PC-9 (cell line): ENCODE results near the gene UTS2R.

Experiments used
- EZH2 ChIP-seq: fragments of 200-600 bp; sonication (generic); IDR thresholded peaks from 2 replicates; pipeline ENCODE4 v1.8.0; 2017; ENCODE audit warnings: antibody characterized with exemption, low read depth
- TF ChIP-seq, protein P1 (sequence below): fragments of 200-600 bp; sonication (generic); conservative IDR thresholded peaks from 2 replicates; pipeline ENCODE4 v1.6.1; 2017; ENCODE audit warnings: mixed run types, antibody characterized with exemption, mild to moderate bottlenecking, moderate library complexity

DNA sequence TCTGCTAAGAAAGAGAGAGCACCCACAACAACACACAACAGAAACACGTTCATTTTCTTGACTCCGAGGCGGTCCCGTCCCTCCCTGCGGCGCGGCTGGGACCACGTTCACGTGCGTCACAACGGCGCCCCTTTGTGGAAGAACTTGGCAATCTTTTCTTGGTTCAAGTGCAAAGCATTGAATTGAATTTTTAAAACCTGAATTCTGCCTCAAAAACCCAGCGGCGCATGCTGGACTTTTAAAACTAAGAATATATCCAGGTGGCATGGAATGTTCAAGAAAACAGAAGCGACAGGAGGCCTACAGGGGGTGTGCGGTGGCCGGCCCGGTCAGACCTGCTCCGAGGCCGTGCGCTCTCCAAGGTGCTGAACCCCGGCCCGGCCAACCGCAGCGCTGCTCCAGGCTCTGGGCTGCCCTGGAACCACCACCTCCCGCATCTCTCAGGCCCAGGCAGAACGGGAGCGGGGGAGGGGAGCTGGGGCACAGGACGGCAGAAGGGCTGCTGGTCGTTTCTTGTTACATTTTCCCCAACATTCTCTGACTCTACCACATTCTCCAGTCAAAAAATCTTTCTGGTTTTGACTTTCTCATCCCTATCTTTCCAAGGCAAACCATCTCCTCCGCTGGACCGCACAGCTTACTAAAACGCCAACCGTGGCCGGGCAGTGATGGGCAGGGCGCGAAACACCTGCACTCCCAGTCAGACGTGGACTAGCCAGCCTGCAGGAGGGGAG lies 43.1 kb downstream of the UTS2R start:
- TF ChIP-seq, protein P1, sequence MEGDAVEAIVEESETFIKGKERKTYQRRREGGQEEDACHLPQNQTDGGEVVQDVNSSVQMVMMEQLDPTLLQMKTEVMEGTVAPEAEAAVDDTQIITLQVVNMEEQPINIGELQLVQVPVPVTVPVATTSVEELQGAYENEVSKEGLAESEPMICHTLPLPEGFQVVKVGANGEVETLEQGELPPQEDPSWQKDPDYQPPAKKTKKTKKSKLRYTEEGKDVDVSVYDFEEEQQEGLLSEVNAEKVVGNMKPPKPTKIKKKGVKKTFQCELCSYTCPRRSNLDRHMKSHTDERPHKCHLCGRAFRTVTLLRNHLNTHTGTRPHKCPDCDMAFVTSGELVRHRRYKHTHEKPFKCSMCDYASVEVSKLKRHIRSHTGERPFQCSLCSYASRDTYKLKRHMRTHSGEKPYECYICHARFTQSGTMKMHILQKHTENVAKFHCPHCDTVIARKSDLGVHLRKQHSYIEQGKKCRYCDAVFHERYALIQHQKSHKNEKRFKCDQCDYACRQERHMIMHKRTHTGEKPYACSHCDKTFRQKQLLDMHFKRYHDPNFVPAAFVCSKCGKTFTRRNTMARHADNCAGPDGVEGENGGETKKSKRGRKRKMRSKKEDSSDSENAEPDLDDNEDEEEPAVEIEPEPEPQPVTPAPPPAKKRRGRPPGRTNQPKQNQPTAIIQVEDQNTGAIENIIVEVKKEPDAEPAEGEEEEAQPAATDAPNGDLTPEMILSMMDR = peak; percentile 53; the same call in 1 of the 2 replicates
- no peak for TF ChIP-seq EZH2
